Measurements from ENCODE around the gene SARDH. TPM values are rescaled to one million over a fixed set of nuclear protein-coding genes. Genes with fewer than 3 reads are reported as not detected.
A peak's percentile ranks its signal among the peaks of the same experiment; 100 is the strongest.

Gene SARDH
- total RNA-seq, 2 donors from 2014 or later = 0.88 to 1.4 TPM

DNA sequence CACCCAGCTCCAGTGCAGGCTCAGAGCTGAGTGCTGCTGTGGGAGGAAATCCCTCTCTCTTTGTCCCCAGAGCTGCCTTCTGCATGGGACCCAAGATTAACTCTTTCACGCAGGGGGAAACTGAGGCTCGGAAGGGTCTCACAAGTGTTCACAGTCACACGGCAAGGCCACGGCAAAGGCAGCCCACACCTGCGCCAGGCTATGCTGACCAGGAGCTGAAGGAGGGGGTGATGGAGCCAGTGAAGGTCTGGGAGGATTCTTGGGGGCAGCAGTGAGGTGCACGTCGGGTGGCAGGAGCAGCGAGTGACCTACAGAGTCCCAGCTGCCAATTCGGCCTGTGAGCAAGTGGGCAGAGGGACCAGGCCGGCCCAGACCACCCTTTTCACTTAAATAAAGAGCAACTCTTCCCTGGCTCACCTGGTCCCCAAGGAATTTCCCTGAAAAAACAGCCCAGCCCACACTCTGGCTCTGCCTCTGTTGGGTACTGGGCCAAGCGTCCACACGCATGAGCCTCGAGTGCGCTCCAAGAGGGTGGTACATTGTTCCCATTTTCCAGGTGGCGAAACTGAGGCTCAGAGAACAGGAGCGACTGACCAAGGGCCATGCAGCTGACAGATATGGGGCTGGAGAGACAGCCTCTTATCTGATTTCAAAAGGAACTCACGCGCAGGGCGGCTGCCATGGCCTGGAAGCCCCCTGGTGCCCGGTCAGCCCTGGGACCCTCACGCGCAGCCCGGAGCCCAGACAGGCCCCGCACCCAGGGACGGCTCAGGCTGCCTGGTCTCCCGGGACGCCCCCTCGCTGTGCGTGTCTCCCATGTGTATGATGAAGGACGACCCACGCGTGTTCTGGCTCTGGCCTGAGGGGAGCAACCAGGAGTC is 28.2 kb downstream of the SARDH start:
- intact Hi-C loops (cut with DNase I) = no loop called here
- ATAC-seq (no peak), DNase-seq (peak; percentile 20)

DNA sequence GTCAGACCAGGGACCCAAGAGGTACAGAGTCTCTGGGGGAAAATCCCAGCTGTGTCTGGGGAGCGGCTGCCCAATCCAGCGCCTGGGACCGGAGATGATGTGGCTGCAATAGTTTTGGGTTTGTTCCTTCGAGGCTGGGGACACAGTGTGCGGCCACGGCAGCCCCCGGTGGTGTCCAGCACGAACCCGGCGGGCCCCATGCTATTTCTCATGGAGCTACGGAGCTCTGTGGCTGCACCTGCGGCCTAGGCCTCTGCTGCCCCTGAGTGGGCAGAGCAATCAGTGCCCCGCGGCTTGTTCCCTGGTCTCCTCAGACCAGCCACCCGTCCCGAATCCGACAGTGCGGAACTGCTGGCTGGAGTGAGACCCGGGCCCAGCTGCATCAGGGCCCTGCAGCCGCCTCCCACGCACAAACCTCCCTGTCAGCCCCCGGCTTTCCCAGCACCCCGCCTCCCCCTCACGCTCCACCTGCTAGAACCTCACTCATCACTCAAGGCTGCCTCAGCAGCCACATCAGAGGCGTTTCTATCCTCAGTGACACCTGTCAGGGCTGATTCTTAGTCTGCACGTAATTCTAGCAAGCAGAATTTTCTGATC is 29.0 kb downstream of the SARDH start:
- ATAC-seq (no peak), DNase-seq (peak; percentile 13)
- intact Hi-C loops (cut with DNase I) = no loop called here

DNA sequence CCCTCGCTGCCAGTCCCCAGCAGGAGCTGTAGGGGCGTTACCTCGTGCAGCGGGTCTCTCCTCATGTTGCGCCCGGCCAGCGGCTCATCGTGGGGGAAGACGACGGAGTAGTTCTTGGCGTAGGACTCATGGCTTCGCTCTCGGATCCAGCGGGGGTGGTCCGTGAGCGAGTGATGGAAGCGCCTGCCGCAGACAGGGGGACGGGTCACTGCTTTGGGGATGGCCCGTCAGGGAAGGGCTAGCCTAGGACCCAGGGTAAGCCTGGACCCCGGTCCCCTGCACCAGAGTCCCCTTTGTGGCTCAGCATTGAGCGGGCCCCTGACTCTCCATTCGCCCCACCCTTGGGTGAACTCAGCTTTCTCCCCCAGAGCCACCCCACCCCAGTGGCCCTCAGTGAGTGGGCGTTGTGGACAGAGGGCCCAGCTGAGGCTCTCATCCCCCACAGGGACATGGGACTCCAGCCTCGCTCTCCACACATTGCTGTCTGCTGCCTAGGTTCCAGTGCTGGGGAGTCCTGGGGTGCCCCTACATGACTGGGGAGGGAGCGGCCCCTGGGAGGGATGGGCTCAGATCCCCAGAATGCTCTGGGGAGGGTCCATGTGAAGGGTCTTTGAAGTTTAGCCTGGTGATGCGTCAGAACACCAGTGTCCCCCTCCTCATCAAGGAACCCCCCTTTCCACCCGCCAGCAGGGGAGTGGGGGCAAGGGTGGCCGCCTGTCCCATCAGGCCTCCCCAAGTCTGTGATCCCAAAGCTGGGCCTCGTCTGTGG is 29.7 kb downstream of the SARDH start:
- intact Hi-C loops (cut with DNase I) = no loop called here
- DNase-seq (peak; percentile 14), ATAC-seq (no peak)

DNA sequence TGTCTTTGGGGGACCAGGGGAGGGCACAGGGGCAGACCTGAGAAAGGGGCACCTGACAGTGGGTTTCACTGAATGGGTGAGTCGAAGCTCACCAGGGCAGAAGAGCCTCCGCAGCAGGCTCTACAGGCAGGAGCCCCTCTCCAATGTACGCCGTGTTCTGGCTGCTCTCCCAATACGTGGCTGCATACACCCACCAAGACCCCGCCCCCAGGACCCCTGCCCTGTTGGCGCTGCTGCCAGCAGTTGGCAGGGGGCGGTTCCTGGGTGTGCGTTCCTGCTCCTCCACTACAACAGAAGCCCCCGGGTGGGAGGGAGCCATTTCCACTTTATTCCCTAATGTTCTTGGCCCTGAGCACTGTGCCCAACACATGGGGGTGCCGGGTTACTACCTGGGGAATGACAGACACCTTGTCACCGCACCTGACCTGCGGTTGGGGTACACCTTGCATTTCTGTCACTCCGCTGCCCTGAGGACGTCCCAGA is 30.3 kb downstream of the SARDH start:
- no peak for ATAC-seq
- peak; percentile 15 for DNase-seq
- intact Hi-C loops (cut with DNase I) = no loop called here

DNA sequence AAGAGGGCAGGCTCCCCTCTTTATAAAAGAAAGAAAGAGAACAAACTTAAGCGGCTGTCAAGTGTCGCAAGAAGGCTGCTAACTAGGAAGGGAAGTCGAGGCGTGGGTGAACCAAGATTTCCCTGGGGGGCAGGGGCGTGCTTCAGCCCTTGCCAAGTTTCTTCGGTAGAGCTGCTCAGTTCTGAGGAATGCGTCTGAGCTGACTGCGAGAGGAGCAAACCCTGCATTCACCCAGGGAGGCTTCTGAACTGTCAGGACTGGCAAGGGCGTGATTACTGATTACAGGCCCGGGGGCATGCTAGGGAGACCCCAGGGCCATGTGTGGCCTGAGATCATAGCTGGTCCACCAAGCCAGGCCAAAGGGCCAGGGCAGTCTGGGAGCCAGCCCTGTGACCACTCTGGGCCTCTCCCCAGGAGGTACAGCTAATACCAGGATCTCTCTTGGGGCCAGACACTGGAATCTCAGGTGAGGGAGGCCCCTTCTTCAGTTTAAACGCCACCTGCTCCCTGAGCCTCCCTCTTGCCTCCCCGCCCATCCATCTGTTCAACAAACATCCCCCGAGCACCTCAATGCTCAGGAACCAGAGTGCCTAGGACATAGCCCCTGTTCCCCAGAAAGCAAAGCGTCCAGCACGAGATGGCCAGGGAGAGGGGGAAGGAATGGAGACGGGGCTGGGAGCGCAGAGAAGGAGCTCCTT is 30.9 kb downstream of the SARDH start:
- ATAC-seq (peak; percentile 21 to 28), DNase-seq (peak; percentile 56)
- intact Hi-C loops (cut with DNase I) = no loop called here

DNA sequence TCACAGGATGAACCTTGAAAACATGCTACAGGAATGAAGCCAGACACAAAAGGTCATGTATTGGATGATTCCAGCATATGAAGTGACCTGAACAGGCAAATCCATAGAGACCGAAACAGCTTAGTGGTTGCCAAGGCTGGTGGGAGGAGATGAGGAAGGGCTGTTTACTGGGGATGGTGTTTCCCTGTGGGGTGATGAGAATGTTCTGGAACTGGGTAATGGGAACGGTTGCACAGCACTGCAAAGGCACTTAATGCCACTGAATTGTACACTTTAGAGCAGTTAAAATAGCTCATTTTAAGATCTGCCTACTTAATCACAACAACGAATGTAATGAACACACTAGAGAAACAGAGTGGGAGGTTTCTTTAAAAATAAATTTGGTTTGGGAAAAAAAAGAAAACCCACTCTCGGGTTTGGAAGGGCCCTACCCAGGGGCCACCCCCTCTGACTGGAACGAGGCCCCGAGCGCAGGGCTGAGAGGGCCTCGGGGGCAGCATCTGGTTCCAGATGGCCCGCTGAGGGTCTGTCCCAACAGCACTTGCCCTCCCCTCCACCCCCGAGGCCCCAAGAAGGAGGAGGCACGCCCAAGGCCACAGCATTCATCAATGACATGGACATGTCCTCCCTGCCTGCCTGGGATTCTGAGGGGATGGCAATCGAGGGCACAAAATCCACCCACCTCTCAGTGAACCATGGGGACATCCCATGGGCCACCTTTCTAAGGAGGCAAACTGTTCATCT is 31.7 kb downstream of the SARDH start:
- intact Hi-C loops (cut with DNase I) = no loop called here
- DNase-seq (peak; percentile 23), ATAC-seq (no peak)

DNA sequence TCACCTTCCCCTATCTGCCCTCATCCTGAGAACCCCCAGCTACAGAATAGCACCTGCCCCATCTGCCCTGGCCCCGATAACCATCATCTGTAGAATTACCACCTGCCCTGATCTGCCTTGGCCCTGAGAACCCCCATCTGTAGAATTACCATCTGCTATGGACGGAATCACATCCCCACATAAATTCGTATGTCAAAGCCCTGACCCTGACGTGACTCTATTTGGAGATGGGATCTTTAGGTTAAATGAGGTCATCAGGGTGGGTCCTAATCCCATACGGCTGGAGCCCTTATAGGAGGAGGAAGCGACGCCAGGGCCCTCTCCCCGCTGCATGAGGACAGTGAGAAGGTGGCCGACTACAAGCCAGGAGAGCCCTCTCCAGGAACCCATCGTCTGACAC is 32.6 kb downstream of the SARDH start:
- DNase-seq = peak; percentile 11
- intact Hi-C loops (cut with DNase I) = no loop called here
- ATAC-seq = no peak

DNA sequence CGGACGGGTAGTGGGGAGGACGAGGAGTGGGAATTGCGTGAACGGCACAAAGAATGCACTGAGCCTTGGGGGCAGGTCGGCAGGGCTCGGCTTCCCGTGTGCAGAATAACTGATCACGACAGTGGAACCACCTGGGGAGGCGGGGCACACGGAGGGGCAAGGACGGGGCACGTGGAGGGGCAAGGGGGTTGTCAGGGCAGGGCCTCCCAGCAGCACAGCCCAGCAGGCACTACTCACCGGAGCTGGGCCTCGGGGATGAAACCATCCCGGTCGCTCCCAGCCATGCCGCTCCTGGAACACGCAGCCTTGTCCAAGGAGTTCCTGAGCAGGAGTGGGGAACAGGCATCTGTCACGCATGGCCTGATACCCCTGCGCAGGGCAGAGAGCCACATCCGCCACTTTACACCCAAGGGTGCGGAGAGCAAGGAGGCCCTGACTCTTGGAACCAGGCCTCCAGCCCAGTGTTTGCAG is 33.4 kb downstream of the SARDH start:
- DNase-seq = peak; percentile 12
- intact Hi-C loops (cut with DNase I) = no loop called here
- no peak for ATAC-seq

DNA sequence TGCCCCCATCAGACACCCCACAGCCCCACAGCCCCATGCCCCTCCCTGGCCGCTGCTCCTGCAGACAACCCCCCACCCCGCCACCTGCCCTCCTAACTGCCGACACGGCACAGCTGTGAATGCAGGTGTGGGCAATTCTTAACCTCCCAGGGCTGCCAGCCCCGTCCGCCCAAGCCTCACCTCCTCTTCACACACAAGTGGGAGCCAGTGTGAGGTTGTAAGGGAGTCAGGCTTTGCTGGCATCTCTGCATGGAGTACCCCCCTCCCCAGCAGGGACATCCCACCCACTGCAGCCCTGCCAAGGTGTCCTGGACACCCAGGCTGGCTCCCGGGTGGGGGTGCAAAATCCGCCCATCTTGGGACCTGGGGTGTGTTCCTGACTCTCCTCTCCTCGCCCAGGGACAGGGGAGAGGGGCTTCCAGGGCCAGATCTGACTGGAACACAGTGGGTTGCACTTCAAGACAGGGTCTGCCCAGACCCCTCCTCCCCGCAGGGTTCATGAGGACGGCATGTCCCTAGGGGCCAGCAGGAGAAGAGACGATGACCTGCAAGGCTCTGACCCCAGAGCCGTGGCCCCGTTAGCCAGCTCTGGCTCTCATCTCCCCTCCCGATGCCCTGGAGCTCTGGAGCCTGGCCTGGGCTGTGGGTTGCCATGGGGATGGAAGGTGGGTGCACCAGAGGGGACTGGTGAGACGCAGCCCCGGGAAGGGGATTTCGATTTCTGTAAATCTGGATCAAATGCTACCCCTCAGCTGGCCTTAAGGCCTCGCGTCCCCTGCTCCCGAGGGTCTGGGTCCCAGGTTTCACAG is 34.4 kb downstream of the SARDH start:
- ATAC-seq = no peak
- intact Hi-C loops (cut with DNase I) = no loop called here
- peak; percentile 13 for DNase-seq

DNA sequence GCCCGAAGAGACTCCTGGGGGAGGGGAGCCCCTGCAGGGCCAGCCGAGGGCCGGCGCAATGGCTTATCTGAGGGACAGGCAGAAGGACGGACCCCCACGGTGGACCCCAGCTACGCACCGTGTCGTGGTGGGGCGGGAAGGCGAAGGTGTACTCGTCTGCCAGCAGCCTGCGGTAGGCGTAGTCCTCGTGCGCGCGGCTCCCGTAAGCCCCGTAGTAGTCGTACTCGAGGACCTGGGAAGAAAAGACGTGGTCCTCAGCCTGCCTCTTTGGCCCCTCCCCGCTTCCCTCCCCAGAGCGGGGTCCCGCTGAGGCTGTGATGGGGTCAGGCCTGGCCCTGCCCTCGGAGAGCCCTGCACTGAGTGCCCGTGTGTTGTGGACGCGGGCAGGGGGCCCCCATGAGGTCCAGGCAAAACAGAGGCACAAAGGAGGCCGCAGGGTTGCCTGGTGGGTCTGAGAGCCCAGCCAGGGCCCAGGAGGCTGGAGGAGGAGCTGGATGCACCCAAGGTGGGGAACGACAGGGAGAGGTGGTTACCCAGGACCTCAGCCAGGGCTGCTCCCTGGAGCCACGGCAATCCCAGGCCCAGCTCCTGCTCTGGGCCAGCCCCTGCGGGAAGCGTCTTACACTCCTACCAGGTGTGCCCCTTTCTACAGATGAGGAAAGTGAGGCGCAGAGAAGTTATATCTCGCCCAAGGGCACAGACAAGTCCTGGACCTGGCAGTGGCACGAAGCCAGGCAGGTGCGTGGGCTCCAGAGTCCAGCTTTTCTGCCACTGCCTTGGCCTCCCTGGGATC is 35.2 kb downstream of the SARDH start:
- DNase-seq (peak; percentile 26), ATAC-seq (peak; percentile 5 to 11)
- intact Hi-C loops (cut with DNase I) = no loop called here

DNA sequence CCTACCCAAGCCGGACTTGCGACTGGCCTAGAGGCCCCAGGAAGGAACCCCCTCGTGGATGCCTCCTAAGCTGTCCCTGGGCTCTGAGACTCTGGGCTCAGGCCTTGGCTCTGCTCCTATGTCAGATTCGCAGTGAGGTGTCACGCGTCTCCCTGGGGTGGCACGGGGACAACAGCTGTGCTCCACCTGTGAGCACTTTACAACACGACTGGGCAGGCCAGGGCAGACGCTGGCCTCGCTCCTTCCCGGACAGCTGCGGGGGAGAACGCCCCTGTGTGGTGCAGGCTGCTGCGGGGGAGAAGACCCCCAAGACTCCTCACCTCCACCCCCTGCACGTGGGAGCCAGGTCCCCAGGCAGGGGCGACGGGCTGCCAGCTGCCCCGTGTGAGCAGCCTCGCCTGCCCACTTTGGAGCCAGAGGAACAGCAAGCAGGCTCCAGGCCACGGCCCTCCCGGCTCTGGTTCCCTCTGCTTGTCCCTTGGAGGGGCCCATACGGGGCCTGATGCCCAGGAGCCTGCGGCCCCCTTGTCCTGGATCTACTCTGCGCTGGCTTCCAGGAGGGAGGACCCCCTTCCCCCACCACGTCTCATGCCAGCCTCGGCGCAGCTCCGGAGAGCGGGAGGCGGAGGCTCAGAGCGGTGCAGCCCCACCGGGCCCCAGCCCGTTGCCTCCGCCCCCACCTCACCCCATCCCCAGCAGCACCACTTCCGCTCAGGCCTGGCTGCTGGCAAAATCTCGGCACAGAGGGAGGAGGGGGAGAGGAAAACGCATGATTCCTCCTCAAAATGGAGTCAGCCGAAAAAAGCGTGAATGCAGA is 36.0 kb downstream of the SARDH start:
- peak; percentile 39 for DNase-seq

DNA sequence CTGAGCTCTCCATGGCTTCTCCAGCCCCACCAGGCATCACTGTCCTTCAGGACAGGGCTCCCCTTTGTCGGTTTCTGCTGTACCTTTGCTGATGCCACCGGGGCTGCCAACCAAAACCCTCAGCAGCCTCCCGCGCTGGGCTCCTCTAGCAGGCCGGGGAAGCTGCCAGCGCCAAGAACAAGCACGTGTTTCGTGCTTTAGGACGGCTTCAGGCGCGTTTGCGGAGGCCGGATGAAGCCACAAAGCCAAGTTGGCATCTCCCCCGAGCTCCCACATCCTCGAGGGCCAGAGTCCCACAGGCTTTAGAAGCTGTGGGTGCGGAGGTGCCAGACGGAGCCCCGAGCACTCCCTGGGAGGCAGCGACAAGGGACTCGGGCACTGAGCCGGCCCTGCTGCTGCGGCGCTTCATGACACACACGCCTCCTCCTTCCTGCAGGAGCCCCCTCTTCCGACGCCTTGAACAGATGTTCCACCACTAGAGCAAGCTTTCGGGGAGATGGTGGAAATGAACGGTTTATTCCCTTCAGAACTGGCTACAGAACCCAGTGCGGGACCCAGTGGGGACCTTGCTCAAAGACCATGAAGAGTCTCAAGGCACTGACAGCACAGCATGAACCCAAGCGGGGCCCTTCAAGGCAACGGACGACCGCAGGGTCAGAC is 36.7 kb downstream of the SARDH start:
- intact Hi-C loops (cut with DNase I) = no loop called here
- ATAC-seq (no peak), DNase-seq (peak; percentile 8)

More for the DNA sequence above, 36.0 kb downstream of the SARDH start:
- ATAC-seq = peak; percentile 65 to 88
- intact Hi-C loops (cut with DNase I) = no loop called here

DNA sequence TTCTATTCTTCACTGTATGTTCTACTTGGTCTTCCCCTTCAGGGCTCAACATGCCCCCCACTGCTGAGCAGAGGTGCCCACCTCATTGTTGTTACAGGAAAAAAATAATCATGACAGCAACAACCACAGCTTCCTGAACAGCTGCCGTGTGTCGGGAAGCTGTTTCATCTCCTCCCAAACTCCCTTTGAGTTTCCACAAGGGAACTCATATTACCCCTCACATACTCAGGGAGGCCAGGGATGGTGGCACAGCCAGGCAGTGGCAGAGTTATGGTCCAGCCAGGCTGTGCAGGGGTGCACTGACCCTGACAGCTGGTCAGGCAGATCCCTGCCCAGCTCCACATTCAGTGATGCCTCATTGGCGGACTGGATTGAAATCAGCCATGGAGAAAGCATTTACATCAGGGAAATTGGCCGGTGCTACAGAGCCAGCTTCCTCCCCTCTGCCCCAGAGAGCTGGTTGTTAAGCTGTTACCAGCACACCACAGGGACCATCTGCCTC is 37.3 kb downstream of the SARDH start:
- DNase-seq = no peak
- intact Hi-C loops (cut with DNase I) = no loop called here
- no peak for ATAC-seq

DNA sequence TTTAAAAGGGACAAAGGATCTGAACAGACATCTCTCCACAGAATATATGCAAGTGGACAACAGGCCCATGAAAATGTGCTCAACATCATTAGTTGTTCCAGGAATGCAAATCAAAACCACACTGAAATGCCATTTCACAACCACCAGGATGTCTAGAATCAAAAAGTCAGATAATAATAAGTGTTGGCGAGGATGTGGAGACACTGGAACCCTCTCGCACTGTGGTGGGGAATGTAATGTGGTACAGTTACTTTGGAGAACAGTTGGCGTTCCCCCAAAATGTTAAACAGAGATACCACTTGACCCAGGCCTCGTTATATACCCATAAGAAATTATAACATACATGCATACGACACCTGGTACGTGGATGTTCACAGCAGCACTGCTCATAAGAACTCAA is 38.6 kb downstream of the SARDH start:
- DNase-seq = no peak
- intact Hi-C loops (cut with DNase I) = no loop called here
- no peak for ATAC-seq

DNA sequence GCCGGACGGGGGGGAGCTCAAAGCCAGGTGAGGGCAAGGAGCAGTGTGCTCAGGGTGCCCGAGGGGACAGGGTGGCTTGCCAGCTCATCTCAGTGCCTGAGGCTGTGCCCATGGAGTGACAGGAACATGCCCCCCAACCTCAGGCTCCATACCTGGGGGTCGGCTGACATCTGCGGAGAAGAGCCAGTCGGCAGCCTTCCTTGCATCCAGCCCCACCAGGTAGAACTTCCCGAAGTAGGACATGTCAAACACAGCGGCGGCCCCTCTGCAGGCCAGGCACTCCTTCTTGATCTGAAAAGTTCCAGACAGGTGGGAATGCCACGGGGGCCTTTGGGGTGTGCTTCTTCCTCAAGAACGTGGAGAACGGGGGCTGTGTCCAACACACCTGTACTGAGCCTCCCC is 42.1 kb downstream of the SARDH start:
- no peak for DNase-seq
- intact Hi-C loops (cut with DNase I) = no loop called here
- ATAC-seq = no peak

All from left cardiac atrium (tissue), 4 donors.